Activated T-cell treated with anti-CD3 and anti-CD28 coated beads, Interleukin-2, amount 50 U/mL, for 4 hours (primary cell): ENCODE results near the gene ZBTB49. TPM values are rescaled to one million over a fixed set of nuclear protein-coding genes. Genes with fewer than 3 reads are reported as not detected.
A peak's percentile ranks its signal among the peaks of the same experiment; 100 is the strongest.

Experiments used
- ATAC-seq, 2 donors: fragments of 200-7000 bp; cut with Tn5 transposase; one replicate each; pipeline ENCODE4 v1.10.0; 2021
- DNase-seq: peaks from one replicate; pipeline ENCODE4 v3.0.0-alpha.2; 2020
- H3K27me3 Mint-ChIP-seq: one replicate; pipeline ENCODE4 v1.8.0; 2021; ENCODE audit warnings: low read depth, mixed read lengths
- H3K36me3 Mint-ChIP-seq: one replicate; pipeline ENCODE4 v1.8.0; 2022; ENCODE audit warnings: mixed read lengths; ENCODE audit not compliant: insufficient read depth
- H3K4me1 Mint-ChIP-seq: one replicate; pipeline ENCODE4 v1.8.0; 2021; ENCODE audit warnings: low read depth, mixed read lengths
- H3K4me3 Mint-ChIP-seq: one replicate; pipeline ENCODE4 v1.8.0; 2021; ENCODE audit warnings: mild to moderate bottlenecking, moderate library complexity, mixed read lengths
- H3K9me3 Mint-ChIP-seq: one replicate; pipeline ENCODE4 v1.8.0; 2021; ENCODE audit warnings: mixed read lengths
- total RNA-seq, 3 donors: library from RNA; stranded (reverse); gene quantifications; one replicate each; pipeline ENCODE4 v1.2.1, GENCODE V29; 2021

ZBTB49 gene
- total RNA-seq, 3 donors from 2014 or later: 4.5 to 6.9 (median 6.2) TPM

- DNase-seq (no peak), ATAC-seq (no peak)
- H3K36me3 Mint-ChIP-seq: peaks cover 18% of the 10 kb centered on the region
- H3K9me3 Mint-ChIP-seq: no peaks in the 10 kb centered on the region
- H3K27me3 Mint-ChIP-seq: no peaks in the 10 kb centered on the region
- no peak overlapping the region for H3K4me3 Mint-ChIP-seq
- no peaks in the 10 kb centered on the region for H3K4me1 Mint-ChIP-seq
Measured at GRCh38 chr4:4326166-4326565, 36.1 kb downstream of the ZBTB49 start.

GRCh38 chr4:4327652-4328121 is 37.6 kb downstream of the ZBTB49 start:
- no peaks in the 10 kb centered on the region for H3K9me3 Mint-ChIP-seq

DNA sequence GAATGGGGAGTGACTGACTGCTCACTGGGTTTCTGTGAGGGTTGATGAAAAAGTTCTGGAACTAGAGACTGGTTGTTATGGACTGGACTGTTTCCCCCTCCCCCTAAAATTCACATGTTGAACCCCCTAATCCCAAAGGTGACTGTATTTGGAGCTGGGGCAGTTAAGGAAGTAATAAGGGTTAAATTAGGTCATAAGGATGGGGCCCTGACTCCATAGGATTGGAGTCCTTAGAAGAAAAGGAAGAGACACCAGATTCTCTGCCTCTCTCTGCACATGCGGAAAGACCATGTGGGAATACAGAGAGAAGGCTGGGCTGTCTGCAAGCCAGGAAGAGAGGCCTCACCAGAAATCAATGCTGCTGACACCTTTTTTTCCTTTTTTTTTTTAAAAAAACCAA is 38.2 kb downstream of the ZBTB49 start:
- no peak overlapping the region for H3K4me3 Mint-ChIP-seq
- H3K27me3 Mint-ChIP-seq: no peaks in the 10 kb centered on the region
- DNase-seq (no peak), ATAC-seq (no peak)
- H3K36me3 Mint-ChIP-seq: peaks cover 5% of the 10 kb centered on the region
- no peaks in the 10 kb centered on the region for H3K9me3 Mint-ChIP-seq
- no peaks in the 10 kb centered on the region for H3K4me1 Mint-ChIP-seq

More at GRCh38 chr4:4327652-4328121, 37.6 kb downstream of the ZBTB49 start:
- no peak for ATAC-seq
- Mint-ChIP-seq H3K4me3 (no peak overlapping the region), H3K36me3 (peaks cover 7% of the 10 kb centered on the region), H3K27me3 (no peaks in the 10 kb centered on the region), H3K4me1 (no peaks in the 10 kb centered on the region)
- DNase-seq: no peak

DNA sequence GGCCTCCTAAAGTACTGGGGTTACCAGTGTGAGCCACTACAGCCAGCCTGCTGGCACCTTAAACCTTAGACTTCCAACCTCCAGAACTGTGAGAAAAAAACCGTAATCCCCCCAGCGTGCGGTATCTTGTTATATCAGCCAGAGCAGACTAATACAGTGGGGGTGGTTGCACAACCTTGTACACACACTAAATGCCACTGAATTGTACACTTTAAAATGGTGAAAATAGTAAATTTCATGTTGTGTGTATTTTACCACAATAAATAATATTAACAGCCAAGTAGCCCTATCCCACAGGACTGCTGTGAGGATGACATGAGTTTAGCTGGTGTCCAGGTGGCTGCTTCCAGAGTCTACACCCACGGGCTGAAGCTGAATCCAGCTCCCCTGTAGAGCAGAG is 38.8 kb downstream of the ZBTB49 start:
- DNase-seq: no peak
- no peak overlapping the region for H3K4me3 Mint-ChIP-seq

GRCh38 chr4:4329496-4329895 is 39.4 kb downstream of the ZBTB49 start:
- Mint-ChIP-seq H3K4me1 (no peaks in the 10 kb centered on the region), H3K27me3 (no peaks in the 10 kb centered on the region), H3K4me3 (no peak overlapping the region), H3K36me3 (no peaks in the 10 kb centered on the region), H3K9me3 (no peaks in the 10 kb centered on the region)
- ATAC-seq (no peak), DNase-seq (no peak)

More for the DNA sequence above, 38.8 kb downstream of the ZBTB49 start:
- no peaks in the 10 kb centered on the region for H3K4me1 Mint-ChIP-seq
- no peaks in the 10 kb centered on the region for H3K9me3 Mint-ChIP-seq
- no peaks in the 10 kb centered on the region for H3K27me3 Mint-ChIP-seq
- ATAC-seq: no peak
- peaks cover 2% of the 10 kb centered on the region for H3K36me3 Mint-ChIP-seq

- H3K4me3 Mint-ChIP-seq: no peak overlapping the region
- H3K36me3 Mint-ChIP-seq: no peaks in the 10 kb centered on the region
- no peak for DNase-seq
- no peaks in the 10 kb centered on the region for H3K9me3 Mint-ChIP-seq
- H3K4me1 Mint-ChIP-seq: peaks cover 3% of the 10 kb centered on the region
- ATAC-seq: no peak
- H3K27me3 Mint-ChIP-seq: no peaks in the 10 kb centered on the region
Measured at GRCh38 chr4:4330794-4331193, 40.7 kb downstream of the ZBTB49 start.

GRCh38 chr4:4332529-4332928 is 42.5 kb downstream of the ZBTB49 start:
- no peaks in the 10 kb centered on the region for H3K36me3 Mint-ChIP-seq
- H3K27me3 Mint-ChIP-seq: no peaks in the 10 kb centered on the region
- no peaks in the 10 kb centered on the region for H3K9me3 Mint-ChIP-seq
- DNase-seq (no peak), ATAC-seq (no peak)
- no peak overlapping the region for H3K4me3 Mint-ChIP-seq
- H3K4me1 Mint-ChIP-seq: peaks cover 3% of the 10 kb centered on the region

GRCh38 chr4:4333265-4333706 is 43.2 kb downstream of the ZBTB49 start:
- Mint-ChIP-seq H3K9me3 (no peaks in the 10 kb centered on the region), H3K36me3 (no peaks in the 10 kb centered on the region), H3K27me3 (no peaks in the 10 kb centered on the region), H3K4me3 (no peak overlapping the region), H3K4me1 (peaks cover 3% of the 10 kb centered on the region)
- DNase-seq (no peak), ATAC-seq (no peak)

DNA sequence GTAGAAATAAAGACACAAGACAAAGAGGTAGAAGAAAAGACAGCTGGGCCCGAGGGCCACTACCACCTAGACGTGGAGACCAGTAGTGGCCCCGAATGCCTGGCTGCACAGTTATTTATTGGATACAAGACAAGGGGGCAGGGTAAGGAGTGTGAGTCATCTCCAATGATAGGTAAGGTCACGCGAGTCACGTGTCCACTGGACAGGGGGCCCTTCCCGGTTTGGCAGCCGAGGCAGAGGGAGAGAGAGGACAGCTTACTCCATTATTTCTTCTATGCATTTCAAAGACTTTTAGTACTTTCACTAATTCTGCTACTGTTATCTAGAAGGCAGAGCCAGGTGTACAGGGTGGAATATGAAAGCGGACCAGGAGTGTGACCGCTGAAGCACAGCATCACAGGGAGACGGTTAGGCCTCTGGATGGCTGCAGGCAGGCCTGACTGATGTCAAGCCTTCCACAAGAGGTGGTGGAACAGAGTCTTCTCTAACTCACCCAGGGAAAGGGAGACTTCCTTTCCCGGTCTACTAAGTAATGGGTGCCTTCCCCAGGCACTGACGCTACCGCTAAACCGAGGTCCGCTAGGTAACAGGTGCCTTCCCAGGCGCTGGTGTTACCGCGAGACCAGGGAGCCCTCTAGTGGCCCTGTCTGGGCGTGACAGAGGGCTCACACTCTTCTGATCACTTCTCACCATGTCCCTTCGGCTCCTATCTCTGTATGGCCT is 44.9 kb downstream of the ZBTB49 start:
- ATAC-seq (peak; percentile 93 to 96), DNase-seq (peak; percentile 69)
- no peaks in the 10 kb centered on the region for H3K36me3 Mint-ChIP-seq
- H3K4me3 Mint-ChIP-seq: no peak overlapping the region
- peaks cover 3% of the 10 kb centered on the region for H3K4me1 Mint-ChIP-seq
- H3K9me3 Mint-ChIP-seq: no peaks in the 10 kb centered on the region
- no peaks in the 10 kb centered on the region for H3K27me3 Mint-ChIP-seq

GRCh38 chr4:4338210-4339001 is 48.4 kb downstream of the ZBTB49 start:
- Mint-ChIP-seq H3K9me3 (no peaks in the 10 kb centered on the region), H3K36me3 (no peaks in the 10 kb centered on the region), H3K27me3 (no peaks in the 10 kb centered on the region), H3K4me1 (peaks cover 6% of the 10 kb centered on the region), H3K4me3 (no peak overlapping the region)
- no peak for DNase-seq
- ATAC-seq: no peak

- H3K36me3 Mint-ChIP-seq: no peaks in the 10 kb centered on the region
- ATAC-seq (no peak), DNase-seq (no peak)
- H3K27me3 Mint-ChIP-seq: no peaks in the 10 kb centered on the region
- H3K4me3 Mint-ChIP-seq: no peak overlapping the region
- peaks cover 6% of the 10 kb centered on the region for H3K4me1 Mint-ChIP-seq
- no peaks in the 10 kb centered on the region for H3K9me3 Mint-ChIP-seq
Measured at GRCh38 chr4:4339504-4340085, 49.5 kb downstream of the ZBTB49 start.

GRCh38 chr4:4341861-4342650 is 52.0 kb downstream of the ZBTB49 start:
- no peaks in the 10 kb centered on the region for H3K36me3 Mint-ChIP-seq
- no peaks in the 10 kb centered on the region for H3K9me3 Mint-ChIP-seq
- no peaks in the 10 kb centered on the region for H3K27me3 Mint-ChIP-seq
- H3K4me1 Mint-ChIP-seq: peaks cover 4% of the 10 kb centered on the region
- H3K4me3 Mint-ChIP-seq: no peak overlapping the region
- no peak for ATAC-seq
- no peak for DNase-seq

GRCh38 chr4:4343038-4343437 is 53.0 kb downstream of the ZBTB49 start:
- Mint-ChIP-seq H3K9me3 (no peaks in the 10 kb centered on the region), H3K36me3 (no peaks in the 10 kb centered on the region), H3K4me1 (peaks cover 13% of the 10 kb centered on the region), H3K4me3 (no peak overlapping the region), H3K27me3 (no peaks in the 10 kb centered on the region)
- no peak for ATAC-seq
- DNase-seq: no peak

DNA sequence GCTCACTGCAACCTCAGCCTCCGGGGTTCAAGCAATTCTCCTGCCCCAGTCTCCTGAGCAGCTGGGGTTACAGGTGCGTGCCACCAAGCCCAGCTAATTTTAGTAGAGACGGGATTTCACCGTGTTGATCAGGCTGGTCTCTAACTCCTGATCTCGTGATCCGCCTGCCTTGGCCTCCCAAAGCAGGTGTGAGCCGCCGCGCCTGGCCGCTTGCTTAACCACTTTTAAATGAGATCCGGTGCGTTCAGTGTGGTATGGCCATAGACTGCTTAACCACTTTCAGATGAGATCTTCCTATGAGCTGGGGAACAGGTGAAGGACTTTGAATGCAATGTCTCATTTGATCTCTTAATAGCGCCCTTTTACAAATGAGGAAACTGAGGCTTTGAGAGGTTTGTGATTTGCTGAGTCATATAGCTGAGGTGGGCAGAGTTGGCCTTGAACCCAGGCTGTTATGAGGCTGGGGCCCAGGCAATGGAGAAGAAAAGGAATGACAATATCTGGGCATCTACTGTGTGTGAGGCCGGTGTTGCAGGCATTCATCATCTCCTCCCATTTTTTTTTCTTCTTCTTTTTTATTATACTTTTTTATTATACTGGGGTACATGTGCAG is 55.0 kb downstream of the ZBTB49 start:
- Mint-ChIP-seq H3K4me3 (no peak overlapping the region), H3K9me3 (no peaks in the 10 kb centered on the region), H3K36me3 (no peaks in the 10 kb centered on the region), H3K27me3 (no peaks in the 10 kb centered on the region), H3K4me1 (peaks cover 26% of the 10 kb centered on the region)
- DNase-seq: no peak
- ATAC-seq: no peak
